HL-60 (cell line): Measurements from ENCODE around the gene JMJD7.
"Not testable (repeated sequence)": the region's sequence is repeated elsewhere in the genome, so short reads cannot be mapped to it uniquely, and the experiment has no call there.

Experiments used
- CTCF ChIP-seq: IDR thresholded peaks from one replicate; pipeline ENCODE4 v1.5.1; 2011; ENCODE audit warnings: low read length, control low read depth, inconsistent platforms; ENCODE audit not compliant: insufficient read depth
- REST ChIP-seq: IDR thresholded peaks from 2 replicates; pipeline ENCODE4 v1.6.1; 2012; ENCODE audit warnings: low read depth; ENCODE audit not compliant: insufficient replicate concordance

DNA sequence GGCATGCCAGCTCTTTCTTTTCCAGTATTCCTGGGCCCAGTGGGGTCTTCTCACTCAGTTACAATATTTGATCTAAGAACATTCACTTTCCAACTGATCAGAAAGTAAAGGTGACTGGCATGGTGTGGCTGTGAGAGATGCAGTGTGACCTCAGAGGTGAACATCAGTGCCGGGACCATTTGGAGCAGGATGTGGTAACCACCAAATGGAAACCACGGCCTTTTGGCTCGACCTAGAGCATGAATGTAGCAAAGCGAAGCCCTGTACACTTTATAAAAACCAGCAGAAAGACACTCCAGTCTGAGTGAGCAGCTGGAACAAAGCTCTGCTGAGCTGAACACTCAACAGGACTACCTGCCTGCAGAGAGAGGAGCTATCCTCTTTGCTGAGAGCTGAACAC lies 3.4 kb downstream of the JMJD7 start:
- not testable (repeated sequence) for TF ChIP-seq CTCF, REST
